Left ventricle myocardium inferior (tissue), 1 donor: ENCODE data around the gene BSCL2. TPM values are rescaled to one million over a fixed set of nuclear protein-coding genes. Genes with fewer than 3 reads are reported as not detected.

Experiments
- DNase-seq: peaks from one replicate; pipeline ENCODE4 v3.0.0-alpha.2; 2020
- H3K27ac ChIP-seq: fragments of 200-600 bp; replicated peaks from 2 replicates; pipeline ENCODE4 v1.8.0; 2021
- H3K27me3 ChIP-seq: fragments of 200-600 bp; 2 replicates; pipeline ENCODE4 v1.8.0; 2021; ENCODE audit warnings: low read depth
- H3K36me3 ChIP-seq: fragments of 200-600 bp; 2 replicates; pipeline ENCODE4 v1.8.0; 2021
- H3K4me1 ChIP-seq: fragments of 200-600 bp; 2 replicates; pipeline ENCODE4 v1.8.0; 2021
- H3K4me3 ChIP-seq: fragments of 200-600 bp; 2 replicates; pipeline ENCODE4 v1.8.0; 2021; ENCODE audit warnings: mild to moderate bottlenecking, moderate library complexity
- H3K9me3 ChIP-seq: fragments of 200-600 bp; replicated peaks from 2 replicates; pipeline ENCODE4 v1.8.0; 2021
- CTCF ChIP-seq: fragments of 200-600 bp; IDR thresholded peaks from 2 replicates; pipeline ENCODE4 v1.8.0; 2021; ENCODE audit warnings: antibody characterized with exemption, mild to moderate bottlenecking, borderline replicate concordance
- intact Hi-C: fragments of 100-400 bp; cut with micrococcal nuclease; formaldehyde crosslinking; loops from one replicate; pipeline ENCODE4 v1.11.0; 2022
- total RNA-seq: library from RNA; stranded (reverse); fragmentation: NEBNext Ultra II Directional; extraction: Animal tissue kit (Norgen Biotek cat#: 25700); gene quantifications from one replicate; pipeline ENCODE4 v1.2.1, GENCODE V29; 2021
- donor health status: DM: no; HTN: yes; CAD: no; lungs with severe emphysema.

Gene BSCL2
- total RNA-seq, 1 donor from 2014 or later = 18.4 TPM

- DNase-seq = no peak
- intact Hi-C loops = no loop called here
- no peaks in the 10 kb centered on the region for H3K27me3 ChIP-seq
- peak overlapping the region; percentile 95 for H3K27ac ChIP-seq
- H3K36me3 ChIP-seq = peaks cover 21% of the 10 kb centered on the region
- peaks cover 70% of the 10 kb centered on the region for H3K4me1 ChIP-seq
- no peaks in the 10 kb centered on the region for H3K9me3 ChIP-seq
- H3K4me3 ChIP-seq = peak overlapping the region; percentile 93
- TF ChIP-seq CTCF = no peak
Observed at GRCh38 chr11:62666259-62666926, 40.8 kb downstream of the BSCL2 start.

- peaks cover 21% of the 10 kb centered on the region for H3K36me3 ChIP-seq
- no peaks in the 10 kb centered on the region for H3K27me3 ChIP-seq
- peak overlapping the region; percentile 95 for H3K27ac ChIP-seq
- intact Hi-C loops = no loop called here
- no peak for TF ChIP-seq CTCF
- peaks cover 64% of the 10 kb centered on the region for H3K4me1 ChIP-seq
- H3K9me3 ChIP-seq = no peaks in the 10 kb centered on the region
- DNase-seq = no peak
- peak overlapping the region; percentile 93 for H3K4me3 ChIP-seq
Observed at GRCh38 chr11:62665599-62666258, 41.5 kb downstream of the BSCL2 start.

- DNase-seq = peak; percentile 94
- Histone ChIP-seq H3K36me3 (peaks cover 21% of the 10 kb centered on the region), H3K4me1 (peaks cover 58% of the 10 kb centered on the region), H3K4me3 (peak within 1 kb of the TSS; percentile 93), H3K27ac (peak within 1 kb of the TSS; percentile 95), H3K9me3 (no peaks in the 10 kb centered on the region), H3K27me3 (no peaks in the 10 kb centered on the region)
- intact Hi-C loops = no loop called here
- TF ChIP-seq CTCF = no peak
Observed at GRCh38 chr11:62665075-62665598, 42.1 kb downstream of the BSCL2 start, which contains the start of the genes C11orf98 and CSKMT. C11orf98 (minus strand) TSS chr11:62665210; CDS start chr11:62665169, 41 bp downstream. CSKMT (plus strand) TSS chr11:62665312; CDS start chr11:62665880, 568 bp downstream.

GRCh38 chr11:62664405-62665074, 42.7 kb downstream of the BSCL2 start:
- intact Hi-C loops = no loop called here
- Histone ChIP-seq H3K4me3 (peak overlapping the region; percentile 93), H3K4me1 (peaks cover 52% of the 10 kb centered on the region), H3K27ac (peak overlapping the region; percentile 95), H3K27me3 (no peaks in the 10 kb centered on the region), H3K9me3 (no peaks in the 10 kb centered on the region), H3K36me3 (peaks cover 21% of the 10 kb centered on the region)
- no peak for TF ChIP-seq CTCF
- peak; percentile 20 for DNase-seq

- Histone ChIP-seq H3K9me3 (no peaks in the 10 kb centered on the region), H3K4me3 (no peak overlapping the region), H3K27ac (no peak overlapping the region), H3K27me3 (no peaks in the 10 kb centered on the region), H3K36me3 (peaks cover 1% of the 10 kb centered on the region), H3K4me1 (peaks cover 12% of the 10 kb centered on the region)
- intact Hi-C loops = no loop called here
- no peak for TF ChIP-seq CTCF
- DNase-seq = no peak
Observed at GRCh38 chr11:62656796-62657429, 50.3 kb downstream of the BSCL2 start.
